CD14-positive monocyte (primary cell): Measurements from ENCODE around the gene FOXO1. TPM values are rescaled to one million over a fixed set of nuclear protein-coding genes. Genes with fewer than 3 reads are reported as not detected.

Experiments
- DNase-seq, 3 donors: peaks; one replicate each; pipeline ENCODE4 v3.0.0-alpha.2; 2011 to 2022
- H2AFZ ChIP-seq: 2 replicates; pipeline ENCODE4 v1.6.0; 2012; ENCODE audit warnings: mild to moderate bottlenecking, low read depth, low read length, inconsistent platforms; ENCODE audit not compliant: insufficient read depth, poor library complexity, severe bottlenecking
- H3K27ac ChIP-seq, 2 donors: 1 replicate in 1 of 2; 2 replicates in 1 of 2; pipeline ENCODE4 v1.5.1; 2012 to 2013; ENCODE audit warnings: low read length in 2 of 2, control low read depth in 1 of 2, inconsistent platforms in 1 of 2, low read depth in 1 of 2, mild to moderate bottlenecking in 1 of 2
- H3K27me3 ChIP-seq, 2 donors: one replicate each; pipeline versions ENCODE4 v1.6.0 to v1.6.1; 2011 to 2013; ENCODE audit warnings: low read length in 2 of 2; ENCODE audit not compliant: control insufficient read depth in 2 of 2, insufficient read depth in 2 of 2
- H3K36me3 ChIP-seq, 2 donors: replicated peaks in 1 of 2; 1 replicate in 1 of 2; 2 replicates in 1 of 2; pipeline versions ENCODE4 v1.5.1 to v1.6.1; 2012 to 2013; ENCODE audit warnings: low read length in 2 of 2, control low read depth in 1 of 2, inconsistent platforms in 1 of 2, mild to moderate bottlenecking in 1 of 2; ENCODE audit not compliant: insufficient read depth in 2 of 2, control insufficient read depth in 1 of 2
- H3K4me1 ChIP-seq, 2 donors: 1 replicate in 1 of 2; 2 replicates in 1 of 2; pipeline versions ENCODE4 v1.5.1 to v1.6.1; 2012 to 2013; ENCODE audit warnings: low read length in 2 of 2, control low read depth in 1 of 2, inconsistent platforms in 1 of 2, mild to moderate bottlenecking in 1 of 2, moderate library complexity in 1 of 2; ENCODE audit not compliant: insufficient read depth in 2 of 2, control insufficient read depth in 1 of 2
- H3K4me2 ChIP-seq: replicated peaks from 2 replicates; pipeline ENCODE3; 2012; ENCODE audit warnings: low read length, moderate library complexity, mild to moderate bottlenecking; ENCODE audit not compliant: poor library complexity, severe bottlenecking; ENCODE audit errors: extremely low read depth
- H3K4me3 ChIP-seq, 3 experiments: fragments of 200-600 bp in 1 of 3; sonication (generic) in 1 of 3; replicated peaks in 1 of 3; 1 replicate in 2 of 3; 2 replicates in 1 of 3; pipeline ENCODE4 v1.5.1; 2011 to 2013; ENCODE audit warnings: low read length in 3 of 3, mild to moderate bottlenecking in 3 of 3, control low read depth in 2 of 3, low read depth in 2 of 3, inconsistent platforms in 1 of 3, moderate library complexity in 1 of 3
- H3K79me2 ChIP-seq: 2 replicates; pipeline ENCODE4 v1.6.0; 2012; ENCODE audit warnings: mild to moderate bottlenecking, control low read depth, inconsistent platforms, low read length, moderate library complexity; ENCODE audit not compliant: insufficient read depth
- H3K9ac ChIP-seq: 2 replicates; pipeline ENCODE4 v1.6.0; 2017; ENCODE audit warnings: low read length, mild to moderate bottlenecking; ENCODE audit not compliant: insufficient read depth, poor library complexity, severe bottlenecking
- H3K9me3 ChIP-seq, 2 donors: replicated peaks in 1 of 2; 1 replicate in 1 of 2; 2 replicates in 1 of 2; pipeline versions ENCODE4 v1.5.1 to v1.6.1; 2012 to 2013; ENCODE audit warnings: low read length in 2 of 2, control low read depth in 1 of 2; ENCODE audit not compliant: control insufficient read depth in 1 of 2, insufficient read depth in 1 of 2
- H4K20me1 ChIP-seq: 2 replicates; pipeline ENCODE4 v1.6.0; 2012; ENCODE audit warnings: mild to moderate bottlenecking, low read length, control low read depth, moderate library complexity; ENCODE audit not compliant: insufficient read depth
- H3K27ac Mint-ChIP-seq, 7 donors: one replicate each; pipeline ENCODE4 v1.8.0; 2020; ENCODE audit warnings: mild to moderate bottlenecking in 7 of 7, mixed read lengths in 7 of 7, moderate library complexity in 6 of 7, inconsistent platforms in 2 of 7
- H3K27me3 Mint-ChIP-seq, 3 donors: one replicate each; pipeline ENCODE4 v1.8.0; 2021 to 2022; ENCODE audit warnings: low read depth in 3 of 3, mild to moderate bottlenecking in 3 of 3, mixed read lengths in 3 of 3, moderate library complexity in 3 of 3, inconsistent platforms in 1 of 3
- H3K36me3 Mint-ChIP-seq, 2 donors: one replicate each; pipeline ENCODE4 v1.8.0; 2020; ENCODE audit warnings: mixed read lengths in 2 of 2, inconsistent platforms in 1 of 2, mild to moderate bottlenecking in 1 of 2
- H3K4me1 Mint-ChIP-seq: one replicate; pipeline ENCODE4 v1.8.0; 2020; ENCODE audit warnings: mild to moderate bottlenecking, mixed read lengths
- H3K4me3 Mint-ChIP-seq, 2 donors: one replicate each; pipeline ENCODE4 v1.8.0; 2020; ENCODE audit warnings: mild to moderate bottlenecking in 2 of 2, mixed read lengths in 2 of 2, moderate library complexity in 1 of 2
- H3K9me3 Mint-ChIP-seq, 7 donors: one replicate each; pipeline ENCODE4 v1.8.0; 2020 to 2022; ENCODE audit warnings: mixed read lengths in 7 of 7, mild to moderate bottlenecking in 6 of 7, moderate library complexity in 6 of 7, inconsistent platforms in 2 of 7
- WGBS: methylation state at CpG from one replicate; pipeline ENCODE4 v1.1.5; 2013; ENCODE audit warnings: missing lambda C conversion rate; ENCODE audit not compliant: insufficient coverage; 5-methylcytosine and 5-hydroxymethylcytosine counted together
- intact Hi-C, 2 donors: fragments of 100-400 bp; cut with micrococcal nuclease; formaldehyde crosslinking; loops; one replicate each; pipeline versions ENCODE4 v1.15.0 to v1.15.1; 2023
- polyA plus RNA-seq, 3 donors: library from polyadenylated mRNA; depleted of rRNA in 1 of 3; unstranded in 2 of 3; stranded (reverse) in 1 of 3; fragments of 300-500 nt in 2 of 3; fragments of >200 nt in 1 of 3; fragmentation: Illumina TruSeq in 2 of 3; gene quantifications; 1 replicate in 2 of 3; 2 replicates in 1 of 3; pipeline ENCODE4 v1.2.3, GENCODE V29; 2012 to 2021
- TF ChIP-seq, protein P1 (sequence below): fragments of 200-600 bp; IDR thresholded peaks from one replicate; pipeline ENCODE4 v1.8.0; 2022; ENCODE audit warnings: antibody characterized with exemption, mild to moderate bottlenecking

The FOXO1 gene
- polyA plus RNA-seq, 3 donors: 3.1 to 11.3 (median 8.0) TPM

DNA sequence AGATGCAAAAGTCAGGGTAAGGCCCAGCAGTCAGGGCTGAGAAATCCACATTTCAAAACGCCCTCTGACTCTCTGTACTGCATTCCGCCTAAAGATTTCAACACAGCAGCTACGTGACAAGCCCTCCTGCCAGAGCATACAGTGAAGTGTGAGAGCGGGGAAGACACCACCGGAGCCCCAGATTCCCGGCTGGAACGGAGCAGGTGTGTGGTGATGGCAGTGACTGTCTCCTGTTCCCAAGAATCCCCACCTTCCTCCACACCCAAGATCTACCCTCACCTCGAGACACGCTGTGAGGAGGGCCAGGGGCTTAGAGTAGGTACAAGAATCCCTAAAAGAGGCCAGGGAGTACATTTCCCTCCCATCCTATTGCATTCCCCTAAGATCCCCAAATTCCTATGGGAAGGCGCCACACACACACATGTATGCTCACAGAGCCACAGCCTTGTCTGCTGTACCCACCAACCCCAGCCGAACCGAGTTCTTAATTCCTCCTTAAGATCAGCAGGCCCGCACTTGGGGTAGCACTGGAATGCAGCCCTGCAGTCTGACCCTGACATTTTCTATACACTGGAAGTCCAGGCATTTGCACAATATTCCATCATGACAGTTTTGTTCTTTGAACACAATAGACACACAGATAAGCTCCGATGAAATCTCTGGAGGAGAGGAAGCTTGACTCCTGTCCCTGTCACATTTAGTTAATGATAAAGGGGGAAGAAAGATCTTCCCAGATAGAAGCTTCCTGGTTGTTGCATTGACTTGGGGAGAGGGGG, 102.9 kb downstream of the FOXO1 start:
- Histone ChIP-seq H3K9ac (no peak overlapping the region), H3K9me3 (no peaks in the 10 kb centered on the region), H3K36me3 (peaks cover 0 to 9% of the 10 kb centered on the region in 2 donors), H3K27me3 (peaks cover 9 to 36% of the 10 kb centered on the region in 2 donors), H3K4me3 (no peak overlapping the region), H3K27ac (no peak overlapping the region), H3K79me2 (peaks cover 3% of the 10 kb centered on the region), H2AFZ (no peak overlapping the region), H3K4me1 (peaks cover 20 to 23% of the 10 kb centered on the region in 2 donors), H4K20me1 (peaks cover 93% of the 10 kb centered on the region), H3K4me2 (peak overlapping the region; percentile 1)
- H3K9me3 Mint-ChIP-seq: peaks cover 0 to 8% (median 2%) of the 10 kb centered on the region in 7 donors
- intact Hi-C loops: no loop called here
- WGBS: 93% methylated on average over 3 of the region's 14 CpGs
- H3K4me3 Mint-ChIP-seq: peak overlapping the region in 1 of 2 donors; percentile 83
- peak overlapping the region in 3 of 7 donors; percentile 19 to 37 (median 36) for H3K27ac Mint-ChIP-seq
- peaks cover 28 to 58% (median 47%) of the 10 kb centered on the region in 3 donors for H3K27me3 Mint-ChIP-seq
- peaks cover 20 to 22% of the 10 kb centered on the region in 2 donors for H3K36me3 Mint-ChIP-seq
- H3K4me1 Mint-ChIP-seq: peaks cover 29% of the 10 kb centered on the region
- TF ChIP-seq, protein P1, sequence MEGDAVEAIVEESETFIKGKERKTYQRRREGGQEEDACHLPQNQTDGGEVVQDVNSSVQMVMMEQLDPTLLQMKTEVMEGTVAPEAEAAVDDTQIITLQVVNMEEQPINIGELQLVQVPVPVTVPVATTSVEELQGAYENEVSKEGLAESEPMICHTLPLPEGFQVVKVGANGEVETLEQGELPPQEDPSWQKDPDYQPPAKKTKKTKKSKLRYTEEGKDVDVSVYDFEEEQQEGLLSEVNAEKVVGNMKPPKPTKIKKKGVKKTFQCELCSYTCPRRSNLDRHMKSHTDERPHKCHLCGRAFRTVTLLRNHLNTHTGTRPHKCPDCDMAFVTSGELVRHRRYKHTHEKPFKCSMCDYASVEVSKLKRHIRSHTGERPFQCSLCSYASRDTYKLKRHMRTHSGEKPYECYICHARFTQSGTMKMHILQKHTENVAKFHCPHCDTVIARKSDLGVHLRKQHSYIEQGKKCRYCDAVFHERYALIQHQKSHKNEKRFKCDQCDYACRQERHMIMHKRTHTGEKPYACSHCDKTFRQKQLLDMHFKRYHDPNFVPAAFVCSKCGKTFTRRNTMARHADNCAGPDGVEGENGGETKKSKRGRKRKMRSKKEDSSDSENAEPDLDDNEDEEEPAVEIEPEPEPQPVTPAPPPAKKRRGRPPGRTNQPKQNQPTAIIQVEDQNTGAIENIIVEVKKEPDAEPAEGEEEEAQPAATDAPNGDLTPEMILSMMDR: no peak
- peak in 2 of 3 donors; percentile 16 to 25 for DNase-seq

DNA sequence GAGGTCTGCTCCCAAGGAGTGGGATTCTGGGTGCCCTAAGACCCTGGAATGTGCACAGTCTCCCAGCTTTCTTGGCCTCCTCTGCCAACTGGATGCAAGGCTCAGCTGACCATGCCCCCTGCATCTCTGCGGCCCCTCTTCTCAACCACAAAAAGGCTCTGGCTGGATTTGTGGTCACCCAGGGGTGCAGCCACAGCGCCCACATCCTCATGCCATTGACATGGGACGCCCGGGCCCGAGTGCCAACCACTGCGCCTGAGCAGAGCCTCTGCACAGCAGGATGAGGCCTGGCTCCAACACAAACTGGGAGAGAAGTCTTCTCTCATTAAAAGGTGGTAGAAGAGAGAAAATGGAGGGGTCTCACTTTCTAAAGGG, 103.5 kb downstream of the FOXO1 start:
- H3K27ac Mint-ChIP-seq: peak overlapping the region in 1 of 7 donors; percentile 42

More for the DNA sequence above, 103.5 kb downstream of the FOXO1 start:
- H3K9ac ChIP-seq: no peak overlapping the region
- WGBS: 2% methylated on average over 6 of the region's 6 CpGs
- H3K27me3 Mint-ChIP-seq: peaks cover 28 to 57% (median 46%) of the 10 kb centered on the region in 3 donors
- peaks cover 0 to 9% of the 10 kb centered on the region in 2 donors for H3K36me3 ChIP-seq
- intact Hi-C loops: no loop called here
- H3K36me3 Mint-ChIP-seq: peaks cover 22 to 26% of the 10 kb centered on the region in 2 donors
- peaks cover 87% of the 10 kb centered on the region for H4K20me1 ChIP-seq
- no peaks in the 10 kb centered on the region for H3K9me3 ChIP-seq
- no peak overlapping the region for H2AFZ ChIP-seq
- H3K79me2 ChIP-seq: peaks cover 3% of the 10 kb centered on the region
- no peak for DNase-seq
- peak overlapping the region; percentile 1 for H3K4me2 ChIP-seq
- peaks cover 9 to 36% of the 10 kb centered on the region in 2 donors for H3K27me3 ChIP-seq
- no peak overlapping the region for H3K27ac ChIP-seq
- TF ChIP-seq, protein P1: no peak
- H3K9me3 Mint-ChIP-seq: peaks cover 0 to 8% (median 2%) of the 10 kb centered on the region in 7 donors
- peaks cover 20 to 23% of the 10 kb centered on the region in 2 donors for H3K4me1 ChIP-seq
- H3K4me3 ChIP-seq: no peak overlapping the region
- peak overlapping the region in 1 of 2 donors; percentile 83 for H3K4me3 Mint-ChIP-seq
- H3K4me1 Mint-ChIP-seq: peaks cover 29% of the 10 kb centered on the region
